GM21447 (cell line): Measurements from ENCODE around the gene RAB3IL1.
"Not testable (repeated sequence)": the region's sequence is repeated elsewhere in the genome, so short reads cannot be mapped to it uniquely, and the experiment has no call there.

ENCODE experiments used
- ATAC-seq: cut with Tn5 transposase; IDR thresholded peaks from one replicate; pipeline ENCODE4 v1.9.1; 2021; ENCODE audit not compliant: unreplicated experiment

RAB3IL1 gene

DNA sequence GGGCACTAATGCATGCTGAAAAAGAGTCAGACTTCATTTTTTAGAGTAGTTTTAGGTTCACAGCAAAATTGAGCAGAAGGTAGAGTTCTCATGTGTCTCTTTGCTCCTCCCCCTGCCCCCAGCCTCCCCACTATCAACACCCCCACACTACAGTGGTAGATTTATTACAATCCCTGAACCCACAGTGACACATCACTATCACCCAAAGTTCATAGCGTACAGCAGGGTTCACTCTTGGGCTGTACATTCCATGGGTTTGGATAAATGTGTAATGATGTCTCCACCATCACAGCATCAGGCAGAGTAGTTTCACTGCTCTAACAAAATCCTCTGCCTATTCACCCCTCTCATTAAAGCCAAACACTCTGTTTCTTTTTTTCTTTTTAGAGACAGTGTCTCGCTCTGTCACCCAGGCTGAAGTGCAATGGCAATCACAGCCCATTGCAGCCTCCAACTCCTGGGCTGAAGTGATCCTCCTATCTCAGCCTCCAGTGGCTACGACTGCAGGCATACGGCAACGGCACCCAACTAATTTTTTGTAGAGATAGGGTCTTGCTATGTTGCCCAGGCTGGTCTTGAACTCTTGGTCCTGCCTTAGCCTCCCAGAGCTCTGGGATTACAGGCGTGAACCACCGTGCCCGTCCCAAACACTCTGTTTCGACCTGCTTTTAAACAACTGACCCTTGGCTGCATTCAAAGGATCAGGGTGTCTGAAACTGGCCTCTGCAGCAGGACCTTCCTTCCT is 36.9 kb upstream of the RAB3IL1 start:
- no peak for ATAC-seq

DNA sequence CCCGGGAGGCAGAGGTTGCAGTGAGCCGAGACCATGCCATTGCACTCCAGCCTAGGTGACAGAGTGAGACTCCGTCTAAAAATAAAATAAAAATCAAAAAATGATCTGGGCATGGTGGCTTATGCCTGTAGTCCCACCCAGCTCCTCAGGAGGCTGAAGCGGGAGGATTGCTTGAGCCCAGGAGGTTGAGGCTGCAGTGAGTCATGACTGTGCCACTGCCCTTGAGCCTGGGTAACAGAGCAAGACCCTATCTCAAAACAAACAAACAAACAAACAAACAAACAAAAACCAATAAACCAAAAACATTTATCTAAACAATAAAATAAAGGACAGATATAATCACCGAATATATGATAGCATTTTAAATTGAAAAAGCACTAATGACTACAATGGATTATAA is 36.3 kb upstream of the RAB3IL1 start:
- not testable (repeated sequence) for ATAC-seq

DNA sequence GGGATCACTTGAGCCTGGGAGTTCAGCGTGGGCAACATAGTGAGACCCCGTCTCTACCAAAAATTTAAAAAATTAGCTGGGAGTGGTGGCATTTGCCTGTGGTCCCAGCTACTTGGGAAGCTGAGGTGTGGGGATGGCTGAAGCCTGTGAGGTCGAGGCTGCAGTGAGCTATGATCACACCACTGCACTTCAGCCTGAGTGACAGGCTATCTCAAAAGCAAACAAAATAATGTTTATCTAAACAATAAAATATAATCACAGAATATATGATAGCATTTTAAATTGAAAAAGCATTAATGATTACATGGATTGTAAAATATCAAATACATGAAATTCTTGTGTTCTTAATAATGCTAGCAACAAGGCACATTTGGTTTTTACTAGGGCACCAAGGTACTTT is 35.5 kb upstream of the RAB3IL1 start:
- no peak for ATAC-seq

DNA sequence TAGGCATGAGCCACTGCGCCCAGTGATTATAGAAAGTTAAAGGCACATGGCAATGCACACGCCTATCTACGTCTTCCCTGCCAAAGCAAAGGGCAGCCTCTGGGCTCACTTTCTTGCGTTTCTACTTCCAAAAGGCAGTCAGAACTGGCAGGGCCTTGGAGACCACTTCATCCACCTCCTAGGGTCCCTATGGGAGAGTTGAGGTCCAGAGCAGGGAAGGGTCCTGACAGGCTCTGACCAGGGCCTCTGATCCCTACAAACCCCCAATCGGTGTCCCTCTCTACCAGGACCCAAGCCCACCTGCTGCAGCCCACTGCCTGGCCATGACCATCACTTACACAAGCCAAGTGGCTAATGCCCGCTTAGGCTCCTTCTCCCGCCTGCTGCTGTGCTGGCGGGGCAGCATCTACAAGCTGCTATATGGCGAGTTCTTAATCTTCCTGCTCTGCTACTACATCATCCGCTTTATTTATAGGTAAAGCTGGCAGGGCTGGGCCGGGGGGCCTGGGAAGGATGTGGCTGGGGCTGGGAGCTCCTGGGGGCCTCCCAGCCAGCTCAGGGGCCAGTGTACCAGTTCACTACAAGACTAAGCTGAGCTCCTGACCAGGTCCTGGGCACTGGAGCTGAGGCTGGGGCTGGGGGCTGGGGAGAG is 34.2 kb upstream of the RAB3IL1 start:
- ATAC-seq, result no peak

DNA sequence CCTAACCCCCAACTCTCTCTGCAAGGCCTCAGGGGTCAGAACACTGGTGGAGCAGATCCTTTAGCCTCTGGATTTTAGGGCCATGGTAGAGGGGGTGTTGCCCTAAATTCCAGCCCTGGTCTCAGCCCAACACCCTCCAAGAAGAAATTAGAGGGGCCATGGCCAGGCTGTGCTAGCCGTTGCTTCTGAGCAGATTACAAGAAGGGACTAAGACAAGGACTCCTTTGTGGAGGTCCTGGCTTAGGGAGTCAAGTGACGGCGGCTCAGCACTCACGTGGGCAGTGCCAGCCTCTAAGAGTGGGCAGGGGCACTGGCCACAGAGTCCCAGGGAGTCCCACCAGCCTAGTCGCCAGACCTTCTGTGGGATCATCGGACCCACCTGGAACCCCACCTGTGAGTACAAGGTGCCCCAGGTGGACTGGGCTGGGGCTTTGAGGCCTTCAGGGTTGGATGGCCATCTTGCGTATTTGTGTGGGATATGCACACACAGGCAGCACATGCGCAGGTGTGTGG is 32.7 kb upstream of the RAB3IL1 start, which contains the start of gene BEST1:
BEST1 (plus strand) TSS at position 317 of the 513 bp plus-strand sequence. CDS start 1,456 bp downstream, outside the sequence.
- no peak for ATAC-seq

DNA sequence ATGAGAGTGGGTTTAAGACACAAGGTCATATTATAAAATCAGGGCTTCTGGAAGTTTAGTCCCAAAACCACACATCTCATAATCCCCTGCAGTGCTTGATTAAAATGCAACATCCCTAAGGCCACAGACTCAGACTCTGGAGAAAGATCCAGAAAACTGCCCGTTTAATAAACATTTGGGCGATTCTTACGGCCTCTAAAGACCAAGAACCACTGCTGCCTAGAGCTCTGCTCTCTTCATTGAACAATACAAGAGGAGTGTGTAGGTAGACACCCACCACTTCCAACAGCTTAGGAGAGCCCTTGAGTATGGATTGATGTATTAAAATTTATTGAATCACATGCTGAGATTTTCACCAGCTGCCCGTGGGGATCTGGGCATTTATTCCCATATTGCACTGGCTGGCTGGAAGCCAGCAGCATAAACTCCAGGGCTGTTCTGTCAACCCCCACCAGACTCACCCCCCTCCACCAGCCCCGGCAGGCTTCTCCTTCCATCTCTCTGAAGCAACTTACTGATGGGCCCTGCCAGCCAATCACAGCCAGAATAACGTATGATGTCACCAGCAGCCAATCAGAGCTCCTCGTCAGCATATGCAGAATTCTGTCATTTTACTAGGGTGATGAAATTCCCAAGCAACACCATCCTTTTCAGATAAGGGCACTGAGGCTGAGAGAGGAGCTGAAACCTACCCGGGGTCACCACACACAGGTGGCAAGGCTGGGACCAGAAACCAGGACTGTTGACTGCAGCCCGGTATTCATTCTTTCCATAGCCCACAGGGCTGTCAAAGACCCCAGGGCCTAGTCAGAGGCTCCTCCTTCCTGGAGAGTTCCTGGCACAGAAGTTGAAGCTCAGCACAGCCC is 32.0 kb upstream of the RAB3IL1 start:
- no peak for ATAC-seq

DNA sequence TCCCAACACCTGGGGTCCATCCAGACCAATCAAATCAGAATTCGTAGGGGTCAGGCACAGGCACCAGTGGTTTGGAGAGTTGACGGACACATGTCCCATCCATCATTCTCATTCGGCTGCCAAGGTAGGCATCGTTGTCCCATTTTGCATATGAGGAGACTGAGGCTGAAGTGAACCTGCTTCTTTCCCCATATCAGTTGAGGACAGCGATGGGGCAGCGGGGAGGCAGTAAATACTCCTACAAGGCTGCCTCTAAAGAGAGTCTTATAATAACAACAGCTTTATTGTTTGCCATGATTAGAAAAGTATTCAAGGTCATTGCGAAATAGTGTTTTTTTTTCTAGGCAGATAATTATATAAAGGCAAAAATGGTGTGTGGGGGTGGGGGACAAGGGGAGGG is 31.1 kb upstream of the RAB3IL1 start:
- ATAC-seq, result no peak

DNA sequence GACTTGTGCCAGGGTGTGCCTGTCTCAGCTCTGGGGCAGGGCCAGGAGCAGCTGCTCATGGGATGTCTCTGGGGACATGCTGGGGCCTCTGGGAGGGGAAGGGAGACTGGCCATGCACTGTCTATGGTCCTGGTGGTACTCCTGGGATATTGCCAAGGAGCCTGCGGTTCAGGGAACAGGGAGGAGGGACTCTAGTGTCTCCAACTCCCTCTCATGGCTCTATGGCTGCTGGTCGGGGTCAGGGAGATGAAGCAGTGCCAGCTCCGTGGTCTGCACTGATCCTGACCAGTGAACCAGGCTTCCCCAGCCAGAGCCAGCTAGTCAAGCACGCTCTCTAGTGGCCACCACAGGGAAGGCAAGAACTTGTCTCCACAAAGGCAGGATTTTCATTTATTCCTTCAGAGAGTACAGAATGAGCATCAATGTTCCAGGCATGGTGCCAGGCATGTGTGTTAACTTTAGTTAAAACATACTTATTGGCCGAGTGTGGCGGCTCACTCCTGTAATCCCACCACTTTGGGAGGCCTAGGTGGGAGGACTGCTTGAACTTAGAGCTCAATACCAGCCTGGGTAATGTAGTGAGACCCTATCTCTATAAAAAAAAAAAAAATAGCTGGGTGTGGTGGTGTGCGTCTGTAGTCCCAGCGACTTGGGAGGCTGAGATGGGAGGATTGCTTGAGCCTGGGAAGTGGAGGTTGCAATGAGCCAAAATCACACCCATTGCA is 30.3 kb upstream of the RAB3IL1 start:
- no peak for ATAC-seq

DNA sequence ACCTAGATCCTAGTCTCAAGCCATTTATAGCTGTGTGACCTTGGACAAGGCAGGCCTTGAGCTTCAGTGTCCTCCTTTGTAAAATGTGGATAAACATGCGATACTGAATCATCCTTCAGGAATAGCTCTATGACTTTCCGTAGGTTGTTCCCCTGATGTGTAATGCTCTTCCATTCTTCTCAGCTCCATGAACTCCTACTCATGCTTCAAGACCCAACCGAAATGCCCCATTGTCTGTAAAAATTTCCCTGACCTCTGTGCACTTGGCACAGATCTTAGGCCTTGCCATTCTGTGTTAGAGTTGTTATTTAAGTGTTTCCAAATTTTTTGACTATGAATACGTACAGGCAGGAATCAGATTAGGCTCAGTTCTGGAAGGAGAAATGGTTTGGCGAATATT is 29.5 kb upstream of the RAB3IL1 start:
- ATAC-seq, result no peak

DNA sequence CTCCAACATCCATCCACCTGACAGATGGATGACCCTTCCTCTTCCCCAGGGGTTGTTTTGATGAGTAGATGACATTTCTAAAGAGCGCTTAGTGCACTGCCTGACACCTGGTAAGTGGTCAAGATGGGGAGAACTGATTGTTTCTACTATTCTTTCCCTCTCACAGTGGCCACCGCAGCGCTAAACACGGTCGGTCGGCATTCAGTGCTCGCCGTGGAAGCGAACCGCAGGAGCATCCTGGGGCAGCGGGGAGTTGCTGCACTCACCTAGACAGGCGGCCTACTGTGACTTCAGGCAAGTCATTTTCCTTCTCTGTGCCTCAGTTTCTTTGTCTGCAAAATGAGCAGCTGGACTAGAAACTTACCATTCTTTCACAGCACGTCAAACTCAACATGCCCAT is 27.8 kb upstream of the RAB3IL1 start:
- no peak for ATAC-seq

DNA sequence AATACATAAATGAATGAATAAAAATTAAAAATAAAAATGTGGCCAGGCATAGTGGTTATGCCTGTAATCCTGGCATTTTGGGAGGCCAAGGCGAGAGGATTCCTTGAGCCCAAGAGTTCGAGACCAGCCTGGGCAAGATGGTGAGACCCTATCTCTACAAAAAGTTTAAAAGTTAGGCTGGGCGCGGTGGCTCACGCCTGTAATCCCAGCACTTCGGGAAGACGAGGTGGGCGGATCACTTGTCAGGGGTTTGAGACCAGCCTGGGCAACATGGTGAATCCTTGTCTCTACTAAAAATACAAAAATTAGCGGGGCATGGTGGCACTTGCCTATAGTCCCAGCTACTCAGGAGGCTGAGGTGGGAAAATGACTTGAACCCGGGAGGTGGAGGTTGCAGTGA is 23.1 kb upstream of the RAB3IL1 start:
- ATAC-seq, result no peak

DNA sequence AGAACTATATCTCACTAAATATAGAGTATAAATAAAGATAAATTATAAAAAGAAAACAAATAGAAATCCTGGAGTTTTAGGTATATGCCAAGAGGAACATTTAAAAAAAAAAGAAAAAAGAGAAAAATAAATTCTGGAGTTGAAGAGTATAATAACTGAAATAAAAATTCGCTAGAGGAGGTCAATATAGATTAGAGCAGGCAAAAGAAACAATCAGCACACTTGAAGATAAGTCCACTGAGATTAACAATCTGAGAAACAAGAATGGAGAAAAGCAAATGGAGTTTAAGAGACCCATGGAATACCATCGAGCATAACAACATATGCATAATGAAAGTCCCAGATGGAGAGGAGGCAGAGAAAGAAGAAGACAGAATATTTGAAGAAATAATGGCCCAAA is 18.5 kb upstream of the RAB3IL1 start:
- ATAC-seq, result no peak

DNA sequence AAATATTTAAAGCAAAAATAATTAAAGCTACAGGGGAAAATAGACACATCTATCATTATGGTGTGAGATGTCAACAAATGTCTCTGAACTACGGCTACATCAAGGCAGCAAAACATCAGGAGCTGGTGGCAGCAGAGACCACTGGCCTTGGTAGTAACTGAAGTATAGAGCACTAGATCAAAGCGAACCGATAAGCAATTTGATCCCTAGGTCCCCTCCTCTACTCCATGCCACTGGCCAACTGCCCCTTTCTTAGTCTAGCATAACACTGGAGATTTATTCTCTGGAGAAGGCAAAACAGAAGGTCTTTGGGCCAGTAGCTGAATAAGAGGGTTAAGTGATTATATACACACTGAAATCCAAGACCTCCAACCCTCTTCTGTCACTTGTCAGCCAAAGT is 13.6 kb upstream of the RAB3IL1 start:
- ATAC-seq, result no peak

DNA sequence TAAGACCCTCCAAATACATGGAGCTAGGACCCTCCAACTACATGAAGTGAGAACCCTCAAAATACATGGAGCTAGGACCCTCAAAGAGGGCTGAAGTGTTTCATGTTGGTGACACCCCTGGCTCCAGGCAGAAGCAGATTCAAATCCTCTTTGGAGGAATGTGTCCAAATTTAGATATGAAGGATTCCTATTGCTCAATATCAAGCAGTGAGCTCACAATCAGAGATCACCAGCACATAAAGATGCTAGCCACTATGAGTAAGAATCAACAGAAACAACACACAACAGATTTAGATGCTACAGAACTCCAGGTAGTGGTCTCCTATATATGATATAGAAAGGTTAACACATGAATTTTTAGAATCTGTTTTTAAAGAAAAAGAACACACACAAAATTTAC is 11.2 kb upstream of the RAB3IL1 start:
- no peak for ATAC-seq

DNA sequence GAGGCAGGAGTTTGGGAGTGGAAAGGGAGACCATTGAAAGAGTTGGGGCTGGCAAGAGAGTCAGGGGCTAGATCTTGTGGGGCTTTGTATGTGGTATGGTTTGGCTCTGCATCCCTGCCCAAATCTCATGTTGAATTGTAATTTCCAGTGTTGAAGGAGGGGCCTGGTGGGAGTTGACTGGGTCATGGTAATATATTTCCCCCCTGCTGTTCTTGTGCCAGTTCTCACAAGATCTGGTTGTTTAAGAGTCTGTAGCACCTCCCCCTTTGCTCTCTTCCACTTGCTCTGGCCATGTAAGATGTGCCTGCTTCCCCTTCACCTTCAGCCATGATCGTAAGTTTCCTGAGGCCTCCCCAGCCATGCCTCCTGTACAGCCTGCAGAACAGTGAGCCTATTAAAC is 10.1 kb upstream of the RAB3IL1 start:
- ATAC-seq, result no peak

DNA sequence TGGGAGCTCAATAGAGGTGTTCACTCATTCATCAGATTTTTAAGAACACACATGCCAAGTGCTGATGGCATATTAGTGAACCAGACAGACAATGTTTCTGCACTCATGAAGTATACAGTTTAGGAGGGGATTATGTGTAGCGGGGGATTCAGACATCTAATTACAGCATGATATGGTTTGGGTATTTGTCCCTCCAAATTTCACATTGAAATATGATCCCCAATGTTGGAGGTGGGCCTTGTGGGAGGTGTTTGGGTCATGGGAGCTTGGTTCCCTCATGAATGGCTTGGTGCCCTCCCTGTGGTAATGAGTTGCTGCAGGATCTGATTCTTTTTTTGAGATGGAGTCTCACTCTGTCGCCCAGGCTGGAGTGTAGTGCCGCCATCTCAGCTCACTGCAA is 8.9 kb upstream of the RAB3IL1 start:
- ATAC-seq, result no peak

DNA sequence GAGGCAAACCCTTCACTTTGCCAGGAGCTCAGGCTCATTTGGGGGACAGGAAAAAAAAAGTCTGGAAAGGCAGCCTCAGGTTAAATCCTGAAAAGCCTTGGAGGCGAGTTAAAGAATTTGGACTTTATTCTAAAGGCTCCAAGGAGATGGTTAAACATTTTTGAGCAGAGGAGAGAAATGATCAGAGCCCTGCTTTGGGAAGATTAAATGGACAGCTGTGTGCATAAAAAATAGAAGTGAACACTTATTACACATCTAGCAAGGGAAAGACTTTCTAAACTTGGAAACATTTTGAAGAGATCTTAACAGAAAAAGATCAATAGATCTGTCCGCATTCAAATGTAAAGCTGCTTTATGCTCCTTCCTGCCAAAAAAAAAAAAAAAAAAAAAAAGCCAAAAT is 8.4 kb upstream of the RAB3IL1 start:
- ATAC-seq, result no peak

DNA sequence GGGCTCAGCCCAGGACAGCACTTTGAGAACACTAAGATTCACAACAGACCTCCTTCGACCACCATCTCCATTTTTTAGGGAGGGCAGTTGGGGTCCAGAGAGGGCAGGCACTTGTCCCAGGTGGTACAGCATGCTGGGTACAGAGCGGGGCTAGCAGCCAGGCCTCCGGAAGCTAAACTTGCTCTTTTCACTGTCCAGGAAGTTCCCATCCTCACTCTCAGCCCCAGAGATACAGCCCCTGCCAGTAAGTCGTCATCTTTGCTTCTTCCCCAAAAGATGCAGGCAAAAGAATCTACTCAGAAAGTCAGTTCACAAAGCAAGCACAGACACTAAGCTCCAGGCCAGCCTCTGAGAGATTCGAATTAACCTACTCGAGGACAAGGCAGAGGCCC is 6.7 kb upstream of the RAB3IL1 start:
- no peak for ATAC-seq

DNA sequence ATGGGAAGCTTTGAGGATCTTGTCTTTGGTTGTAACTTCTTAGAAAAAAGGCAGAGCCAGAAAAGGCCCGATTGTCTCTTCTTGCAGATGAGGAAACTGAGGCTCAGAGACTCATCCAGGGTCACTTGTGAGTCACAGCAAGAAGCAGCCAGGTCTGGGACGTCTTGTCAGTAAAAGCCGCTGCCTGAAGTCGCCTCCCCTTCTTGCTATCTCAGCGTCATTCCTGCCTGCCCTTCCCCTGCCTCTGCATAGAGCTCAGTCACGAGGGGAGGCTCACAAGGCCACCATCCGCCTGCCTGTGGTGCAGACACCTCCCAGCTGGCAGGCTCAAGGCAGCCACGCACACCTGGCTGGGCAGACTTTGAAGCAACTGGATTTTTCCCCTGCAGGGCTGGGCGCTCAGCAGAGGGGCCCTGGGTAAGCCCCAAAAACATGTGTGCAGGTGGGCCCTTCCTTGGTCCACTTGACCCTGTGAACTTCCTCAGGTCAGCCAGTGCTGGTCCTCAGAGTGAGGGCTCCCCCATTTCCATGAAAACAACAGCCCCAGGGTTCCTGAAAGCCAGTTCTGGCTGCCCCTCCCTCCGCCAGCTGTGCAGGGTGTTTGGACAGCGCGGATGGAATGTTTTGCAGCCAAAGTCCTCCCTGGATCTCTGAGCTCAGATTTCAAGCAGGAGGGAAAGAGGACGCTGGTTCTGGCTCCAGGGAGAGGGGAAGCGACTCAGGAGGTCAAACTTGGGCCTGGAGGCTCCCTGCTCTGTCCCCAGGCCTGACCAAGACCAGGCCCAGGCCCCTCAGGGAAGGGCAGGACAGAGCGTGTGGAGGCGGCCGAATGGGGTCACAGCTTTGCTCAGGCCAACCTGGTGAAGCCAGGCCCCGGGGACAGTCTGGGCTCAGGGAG is 6.0 kb upstream of the RAB3IL1 start:
- ATAC-seq, result no peak

DNA sequence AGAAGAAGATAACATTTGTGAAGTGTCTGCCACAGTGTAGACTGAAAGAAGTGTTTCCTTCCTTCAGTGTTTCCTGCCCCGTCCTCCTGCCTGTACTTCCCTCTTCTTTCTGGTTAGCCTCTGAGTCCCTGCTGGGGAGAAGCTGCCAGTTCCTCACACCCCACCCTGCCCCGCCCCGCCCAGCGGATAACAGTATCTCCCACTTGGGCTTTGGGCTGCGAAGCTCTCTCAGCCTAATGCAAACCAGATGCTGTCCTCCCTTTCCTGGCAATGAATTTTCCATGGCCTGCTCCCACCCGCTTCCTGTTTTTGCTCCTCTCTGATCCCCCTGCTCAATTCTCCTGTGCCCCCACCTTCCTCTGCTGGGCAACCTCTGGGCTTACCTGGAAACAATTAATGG is 5.2 kb upstream of the RAB3IL1 start:
- no peak for ATAC-seq
